HUDEP-2 (cell line): ENCODE data around the gene GAGE12G.
"Not testable (repeated sequence)": the region's sequence is repeated elsewhere in the genome, so short reads cannot be mapped to it uniquely, and the experiment has no call there.

ENCODE experiments used
- DNase-seq, 76 experiments: peaks; one replicate each; lab custom pipeline; 2025; ENCODE audit not compliant: unreplicated experiment in 76 of 76; lab: John Stamatoyannopoulos, UW

Gene GAGE12G

GRCh38 chrX:49570100-49570499 lies at the start of gene GAGE12G:
TSS of gene GAGE12G (plus strand) at chrX:49570400. CDS start at chrX:49571555, 1,155 bp downstream.
- not testable (repeated sequence) for DNase-seq

- DNase-seq, result not testable (repeated sequence)
Observed at GRCh38 chrX:49531877-49532276, 38.3 kb upstream of the GAGE12G start, which contains the start of gene GAGE12C. TSS of gene GAGE12C (plus strand) at chrX:49532177. CDS start at chrX:49533332, 1,155 bp downstream.

- DNase-seq, result not testable (repeated sequence)
Observed at GRCh38 chrX:49541433-49541832, 28.8 kb upstream of the GAGE12G start, which contains the start of gene GAGE12D. TSS of gene GAGE12D (plus strand) at chrX:49541733. CDS start at chrX:49542888, 1,155 bp downstream.

GRCh38 chrX:49550989-49551388 lies 19.2 kb upstream of the GAGE12G start, which contains the start of gene GAGE12E:
TSS of gene GAGE12E (plus strand) at chrX:49551289. CDS start at chrX:49552444, 1,155 bp downstream.
- DNase-seq, result not testable (repeated sequence)

- DNase-seq, result not testable (repeated sequence)
Observed at GRCh38 chrX:49560542-49560941, 9.7 kb upstream of the GAGE12G start, which contains the start of gene GAGE12F. TSS of gene GAGE12F (plus strand) at chrX:49560842. CDS start at chrX:49561997, 1,155 bp downstream.

- DNase-seq, result not testable (repeated sequence)
Observed at GRCh38 chrX:49568728-49569127, 1.5 kb upstream of the GAGE12G start.

- DNase-seq, result not testable (repeated sequence)
Observed at GRCh38 chrX:49569152-49569551, 1.0 kb upstream of the GAGE12G start.

GRCh38 chrX:49579649-49580048 lies 9.4 kb downstream of the GAGE12G start, which contains the start of gene GAGE12H:
TSS of gene GAGE12H (plus strand) at chrX:49579949. CDS start at chrX:49581104, 1,155 bp downstream.
- DNase-seq, result not testable (repeated sequence)

GRCh38 chrX:49589196-49589595 lies 19.0 kb downstream of the GAGE12G start, which contains the start of gene GAGE2A:
TSS of gene GAGE2A (plus strand) at chrX:49589496. CDS start at chrX:49590651, 1,155 bp downstream.
- DNase-seq, result not testable (repeated sequence)

- DNase-seq, result not testable (repeated sequence)
Observed at GRCh38 chrX:49589769-49590478, 19.7 kb downstream of the GAGE12G start.

- DNase-seq, result not testable (repeated sequence)
Observed at GRCh38 chrX:49590488-49590887, 20.3 kb downstream of the GAGE12G start.

- not testable (repeated sequence) for DNase-seq
Observed at GRCh38 chrX:49598720-49599119, 28.5 kb downstream of the GAGE12G start, which contains the start of gene GAGE1. TSS of gene GAGE1 (plus strand) at chrX:49599020. CDS start at chrX:49600175, 1,155 bp downstream.

GRCh38 chrX:49610718-49611310 lies 40.6 kb downstream of the GAGE12G start:
- DNase-seq, result no peak

- DNase-seq, result no peak
Observed at GRCh38 chrX:49618574-49618973, 48.4 kb downstream of the GAGE12G start.
